Measurements from ENCODE around the gene WSCD2. TPM values are rescaled to one million over a fixed set of nuclear protein-coding genes. Genes with fewer than 3 reads are reported as not detected.

Gene WSCD2
- total RNA-seq, 2 experiments from 2014 or later = not detected

GRCh38 chr12:108121320-108121719, 7.8 kb upstream of the WSCD2 start:
- intact Hi-C loops (cut with DNase I, micrococcal nuclease) = no loop called here
- POLR2A ChIA-PET = no interaction called here
- CTCF ChIA-PET = no interaction called here

GRCh38 chr12:108121728-108122471, 7.2 kb upstream of the WSCD2 start:
- no peak for ATAC-seq (ENCODE audit: poor library complexity)
- H3K4me3 Mint-ChIP-seq = no peak overlapping the region
- Histone ChIP-seq H3K9me3 (ENCODE audit: control insufficient read depth in 1 of 2, insufficient read depth in 1 of 2, low read length in 2 of 2) (peaks cover 4 to 5% of the 10 kb centered on the region in 2 experiments), H3K27ac (ENCODE audit: low read depth in 1 of 2, low read length in 2 of 2) (no peak overlapping the region), H3K36me3 (ENCODE audit: insufficient read depth, low read length) (no peaks in the 10 kb centered on the region), H3K4me3 (ENCODE audit: low read length) (no peak overlapping the region), H3K4me1 (ENCODE audit: insufficient read depth, low read length) (no peaks in the 10 kb centered on the region), H3K27me3 (ENCODE audit: control insufficient read depth in 1 of 2, insufficient read depth in 2 of 2, low read length in 2 of 2) (peaks cover 2 to 15% of the 10 kb centered on the region in 2 experiments)
- TF ChIP-seq CTCF (IDR thresholded peaks at IDR 0.05) = no peak
- no peaks in the 10 kb centered on the region for H3K4me1 Mint-ChIP-seq (ENCODE audit: low read depth)
- H3K36me3 Mint-ChIP-seq (ENCODE audit: low read depth) = no peaks in the 10 kb centered on the region
- ChIA-PET POLR2A (no interaction called here), CTCF (no interaction called here)
- H3K27me3 Mint-ChIP-seq = peaks cover 56% of the 10 kb centered on the region
- no peaks in the 10 kb centered on the region for H3K9me3 Mint-ChIP-seq
- intact Hi-C loops (cut with DNase I, micrococcal nuclease) = no loop called here
- no peak overlapping the region for H3K27ac Mint-ChIP-seq
- no peak for DNase-seq

More at GRCh38 chr12:108121320-108121719, 7.8 kb upstream of the WSCD2 start:
- Mint-ChIP-seq H3K36me3 (ENCODE audit: low read depth) (no peaks in the 10 kb centered on the region), H3K27me3 (peaks cover 51% of the 10 kb centered on the region), H3K4me3 (no peak overlapping the region), H3K4me1 (ENCODE audit: low read depth) (no peaks in the 10 kb centered on the region), H3K27ac (no peak overlapping the region), H3K9me3 (no peaks in the 10 kb centered on the region)
- H3K9me3 ChIP-seq (ENCODE audit: control insufficient read depth in 1 of 2, insufficient read depth in 1 of 2, low read length in 2 of 2) = peaks cover 3 to 5% of the 10 kb centered on the region in 2 experiments
- TF ChIP-seq CTCF (IDR thresholded peaks at IDR 0.05) = no peak
- H3K4me1 ChIP-seq (ENCODE audit: insufficient read depth, low read length) = no peaks in the 10 kb centered on the region
- H3K4me3 ChIP-seq (ENCODE audit: low read length) = no peak overlapping the region
- H3K27me3 ChIP-seq (ENCODE audit: control insufficient read depth in 1 of 2, insufficient read depth in 2 of 2, low read length in 2 of 2) = peaks cover 2 to 9% of the 10 kb centered on the region in 2 experiments
- DNase-seq (no peak), ATAC-seq (ENCODE audit: poor library complexity) (no peak)
- H3K36me3 ChIP-seq (ENCODE audit: insufficient read depth, low read length) = no peaks in the 10 kb centered on the region
- no peak overlapping the region for H3K27ac ChIP-seq (ENCODE audit: low read depth in 1 of 2, low read length in 2 of 2)

GRCh38 chr12:108122644-108123043, 6.4 kb upstream of the WSCD2 start:
- intact Hi-C loops (cut with DNase I, micrococcal nuclease) = no loop called here
- peaks cover 61% of the 10 kb centered on the region for H3K27me3 Mint-ChIP-seq
- Histone ChIP-seq H3K9me3 (ENCODE audit: control insufficient read depth in 1 of 2, insufficient read depth in 1 of 2, low read length in 2 of 2) (peaks cover 4 to 5% of the 10 kb centered on the region in 2 experiments), H3K4me3 (ENCODE audit: low read length) (no peak overlapping the region), H3K27me3 (ENCODE audit: control insufficient read depth in 1 of 2, insufficient read depth in 2 of 2, low read length in 2 of 2) (peaks cover 7 to 21% of the 10 kb centered on the region in 2 experiments), H3K4me1 (ENCODE audit: insufficient read depth, low read length) (no peaks in the 10 kb centered on the region), H3K27ac (ENCODE audit: low read depth in 1 of 2, low read length in 2 of 2) (no peak overlapping the region), H3K36me3 (ENCODE audit: insufficient read depth, low read length) (no peaks in the 10 kb centered on the region)
- H3K27ac Mint-ChIP-seq = no peak overlapping the region
- no peak for TF ChIP-seq CTCF (IDR thresholded peaks at IDR 0.05)
- ATAC-seq (ENCODE audit: poor library complexity) = no peak
- ChIA-PET POLR2A (no interaction called here), CTCF (no interaction called here)
- no peak overlapping the region for H3K4me3 Mint-ChIP-seq
- DNase-seq = no peak
- H3K4me1 Mint-ChIP-seq (ENCODE audit: low read depth) = no peaks in the 10 kb centered on the region
- H3K36me3 Mint-ChIP-seq (ENCODE audit: low read depth) = no peaks in the 10 kb centered on the region
- H3K9me3 Mint-ChIP-seq = no peaks in the 10 kb centered on the region

Data from CD4-positive, alpha-beta T cell (primary cell).